Inflammatory macrophage (primary cell): Measurements from ENCODE around the gene PTPN11.
"Not testable (repeated sequence)": the region's sequence is repeated elsewhere in the genome, so short reads cannot be mapped to it uniquely, and the experiment has no call there.

ENCODE experiments used
- DNase-seq, 2 donors: peaks; one replicate each; pipeline ENCODE4 v3.0.0-alpha.2; 2020 to 2022

PTPN11 gene

DNA sequence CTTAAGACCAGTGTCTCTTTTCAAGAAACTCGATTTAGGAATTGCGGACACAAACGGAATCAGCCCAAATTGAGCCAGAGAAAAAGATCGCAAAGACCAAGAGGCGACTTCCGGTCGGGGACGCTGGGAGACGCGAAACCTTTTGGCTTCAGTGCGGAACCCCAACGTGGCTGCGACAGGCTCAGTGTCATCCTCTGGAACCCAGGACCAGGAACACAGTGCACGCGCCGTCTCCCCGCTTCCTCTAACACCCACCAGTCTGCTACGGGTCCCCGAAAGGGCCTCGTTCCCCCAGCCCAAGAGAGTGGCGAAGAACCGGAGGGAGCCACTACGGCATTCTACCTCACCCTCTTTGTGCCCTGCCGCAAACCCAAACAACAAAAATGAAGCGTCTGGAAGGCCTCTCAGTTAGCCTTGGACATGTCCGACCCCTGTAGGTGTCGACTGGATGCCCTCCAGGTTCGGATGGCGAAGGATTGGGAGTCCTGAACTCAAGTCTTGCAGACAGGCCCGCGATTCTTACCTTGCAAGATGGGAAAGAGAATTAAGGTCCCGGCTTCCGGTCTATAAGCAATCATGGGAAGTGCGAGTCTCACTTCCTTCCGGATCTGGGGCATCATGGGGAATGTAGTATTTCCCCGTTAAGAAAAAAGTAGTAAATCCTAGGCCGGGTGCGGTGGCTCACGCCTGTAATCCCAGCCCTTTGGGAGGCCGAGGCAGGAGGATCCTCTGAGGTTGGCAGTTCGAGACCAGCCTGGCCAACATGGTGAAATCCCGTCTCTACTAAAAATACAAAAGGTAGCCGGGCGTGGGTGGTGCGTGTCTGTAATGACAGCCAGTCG, 9.5 kb upstream of the PTPN11 start, which contains the start of gene RPL6:
RPL6 (minus strand) TSS at position 542 of the 842 bp plus-strand sequence. CDS start 949 bp downstream, outside the sequence.
- peak; percentile 94 to 96 for DNase-seq

GRCh38 chr12:112409906-112410244, 8.9 kb upstream of the PTPN11 start:
- no peak for DNase-seq

DNA sequence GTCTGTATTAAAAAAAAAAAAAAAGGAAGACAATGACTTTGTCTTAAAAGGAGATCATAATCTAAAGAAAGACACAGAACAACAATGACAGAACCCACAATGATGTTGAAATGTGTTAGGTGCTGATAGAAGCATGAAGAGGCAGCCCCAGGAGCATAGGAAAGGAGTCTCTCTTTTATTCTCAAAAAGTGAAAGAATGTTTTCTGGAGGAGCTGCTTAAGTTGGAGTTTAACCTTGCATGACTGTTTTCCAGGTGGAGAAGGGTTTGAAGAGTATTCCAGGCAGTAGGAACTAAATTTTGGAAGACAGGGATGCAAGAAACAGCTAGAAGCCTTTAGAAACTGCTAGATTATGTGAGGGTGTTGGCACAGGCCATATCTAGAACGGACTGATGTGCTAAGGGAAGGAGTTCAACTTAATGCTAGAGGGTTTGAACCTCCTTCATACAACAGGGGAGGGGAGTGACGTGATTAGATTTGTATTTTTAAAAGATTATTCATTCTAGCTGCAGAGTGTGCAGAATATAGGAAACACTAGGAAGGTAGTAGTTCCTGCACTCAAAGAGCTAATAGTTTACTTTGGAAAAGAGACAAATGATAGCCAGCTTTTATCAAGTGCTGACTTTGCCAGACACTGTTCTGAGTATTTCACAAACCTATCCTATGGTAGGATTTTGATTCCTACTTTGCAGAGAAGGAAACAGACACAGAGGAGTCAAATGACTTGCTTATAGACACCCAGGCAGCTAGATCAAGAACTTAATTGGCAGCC, 4.7 kb upstream of the PTPN11 start:
- DNase-seq: no peak

GRCh38 chr12:112415457-112415856, 3.3 kb upstream of the PTPN11 start:
- DNase-seq: not testable (repeated sequence)

DNA sequence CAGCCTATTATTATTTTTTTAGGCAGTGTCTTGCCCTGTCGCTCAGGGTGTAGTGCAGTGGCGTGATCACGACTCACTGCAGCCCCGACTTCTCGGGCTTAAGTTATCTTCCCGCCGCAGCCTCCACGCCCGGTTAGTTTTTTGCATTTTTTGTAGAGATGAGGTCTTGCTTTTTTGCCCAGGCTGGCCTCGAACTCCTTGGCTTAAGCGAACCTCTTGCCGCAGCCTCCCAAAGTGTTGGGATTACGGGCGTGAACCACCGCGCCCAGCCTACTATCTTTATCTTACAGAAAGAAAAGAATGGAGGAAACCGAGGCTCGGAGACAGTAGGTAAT, 507 bp upstream of the PTPN11 start:
- peak; percentile 0 to 12 for DNase-seq

DNA sequence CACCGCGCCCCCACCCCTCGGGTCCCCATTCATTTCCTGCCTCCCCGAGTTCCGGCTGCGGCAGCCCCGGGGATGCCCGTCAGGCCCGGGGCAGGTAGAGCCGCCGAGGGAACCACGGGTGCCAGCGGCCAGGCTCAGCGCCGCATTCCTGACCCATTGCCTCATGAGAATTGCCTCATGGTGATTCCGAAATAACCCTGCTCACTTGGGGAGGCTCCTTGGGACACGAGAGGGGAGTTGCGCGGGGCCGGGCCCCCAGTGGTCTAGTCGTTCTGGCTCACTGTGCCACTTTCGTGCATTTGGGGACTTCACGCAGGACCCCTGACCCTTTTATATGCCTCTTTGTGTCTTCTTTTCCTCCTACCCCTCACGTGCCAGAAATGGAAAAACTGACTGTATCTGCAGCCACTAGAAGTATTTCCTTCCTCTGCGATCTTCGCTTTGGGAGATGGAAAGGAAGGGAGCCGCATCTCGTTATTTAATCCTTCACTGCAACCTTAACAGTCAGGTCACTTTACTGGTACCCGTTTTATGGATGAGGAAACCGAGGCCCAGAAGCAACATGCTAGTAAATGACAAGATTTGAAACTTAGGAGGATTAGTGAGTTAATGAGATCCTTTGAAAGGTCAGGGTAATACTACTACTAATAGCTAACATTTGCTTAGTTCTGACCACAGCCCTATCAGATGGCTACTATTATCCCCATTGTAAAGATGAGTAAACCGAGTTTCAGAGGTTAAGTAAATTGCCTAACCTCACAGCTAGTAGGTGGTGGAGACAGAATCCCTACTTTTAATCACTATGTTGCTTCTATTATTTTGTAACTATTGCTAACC, 768 bp downstream of the PTPN11 start:
- peak; percentile 68 to 72 for DNase-seq

- no peak for DNase-seq
Measured at GRCh38 chr12:112420740-112421139, 2.0 kb downstream of the PTPN11 start.

GRCh38 chr12:112421363-112421762, 2.6 kb downstream of the PTPN11 start:
- DNase-seq: no peak

- DNase-seq: no peak
Measured at GRCh38 chr12:112422531-112422930, 3.8 kb downstream of the PTPN11 start.

- no peak for DNase-seq
Measured at GRCh38 chr12:112424126-112424525, 5.4 kb downstream of the PTPN11 start.

- DNase-seq: no peak
Measured at GRCh38 chr12:112425582-112426382, 7.0 kb downstream of the PTPN11 start.

DNA sequence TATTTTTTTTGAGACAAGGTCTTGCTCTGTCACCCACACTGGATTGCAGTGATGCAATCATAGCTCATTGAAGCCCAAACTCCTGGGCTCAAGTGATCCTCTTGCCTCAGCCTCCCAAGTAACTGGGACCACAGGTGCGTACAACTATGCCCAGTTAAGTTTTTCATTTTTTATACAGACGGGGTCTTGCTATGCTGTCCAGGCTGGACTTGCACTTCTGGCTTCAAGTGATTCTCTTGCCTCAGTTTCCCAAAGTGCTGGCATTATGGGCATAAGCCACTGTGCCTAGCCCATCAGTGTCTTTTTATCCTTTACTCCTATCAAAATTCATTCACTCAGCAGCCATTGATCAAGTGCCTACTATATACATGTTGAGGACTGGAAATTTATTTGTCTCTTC, 9.0 kb downstream of the PTPN11 start:
- no peak for DNase-seq

GRCh38 chr12:112430929-112431328, 12.2 kb downstream of the PTPN11 start:
- peak in 1 of 2 donors; percentile 24 for DNase-seq

- no peak for DNase-seq
Measured at GRCh38 chr12:112431965-112432364, 13.2 kb downstream of the PTPN11 start.

GRCh38 chr12:112433551-112433950, 14.8 kb downstream of the PTPN11 start:
- DNase-seq: no peak

DNA sequence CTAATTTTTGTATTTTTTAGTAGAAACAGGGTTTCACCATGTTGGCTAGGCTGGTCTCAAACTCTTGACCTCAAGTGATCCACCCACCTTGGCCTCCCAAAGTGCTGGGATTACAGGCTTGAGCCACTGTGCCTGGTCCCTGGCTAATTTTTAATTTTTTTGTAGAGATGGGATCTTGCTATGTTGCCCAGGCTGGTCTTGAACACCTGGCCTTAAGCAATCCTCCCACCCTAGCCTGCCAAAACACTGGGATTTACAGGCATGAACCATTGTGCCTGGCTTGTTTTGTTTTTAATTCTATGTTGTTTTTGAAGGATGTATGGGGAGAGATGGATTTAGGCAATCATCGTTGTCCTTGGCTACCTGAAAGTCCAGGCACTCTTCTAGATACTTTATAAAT, 19.9 kb downstream of the PTPN11 start:
- DNase-seq: not testable (repeated sequence)

GRCh38 chr12:112439769-112440168, 21.0 kb downstream of the PTPN11 start:
- no peak for DNase-seq

DNA sequence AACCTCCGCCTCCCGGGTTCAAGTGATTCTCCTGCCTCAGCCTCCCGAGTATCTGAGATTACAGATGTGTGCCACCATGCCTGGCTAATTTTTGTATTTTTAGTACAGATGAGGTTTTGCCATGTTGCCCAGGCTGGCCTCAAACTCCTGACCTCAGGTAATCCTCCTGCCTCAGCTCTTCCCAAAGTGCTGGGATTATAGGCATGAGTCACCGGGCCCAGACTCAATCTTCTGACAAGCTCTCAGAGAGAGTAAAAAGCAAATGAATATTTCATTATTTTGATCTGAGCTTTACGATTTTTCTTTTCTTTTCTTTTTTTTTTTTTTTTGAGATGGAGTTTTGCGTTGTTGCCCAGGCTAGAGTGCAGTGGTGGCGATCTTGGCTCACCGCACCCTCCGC, 21.9 kb downstream of the PTPN11 start:
- DNase-seq: not testable (repeated sequence)

- no peak for DNase-seq
Measured at GRCh38 chr12:112443916-112444315, 25.2 kb downstream of the PTPN11 start.

DNA sequence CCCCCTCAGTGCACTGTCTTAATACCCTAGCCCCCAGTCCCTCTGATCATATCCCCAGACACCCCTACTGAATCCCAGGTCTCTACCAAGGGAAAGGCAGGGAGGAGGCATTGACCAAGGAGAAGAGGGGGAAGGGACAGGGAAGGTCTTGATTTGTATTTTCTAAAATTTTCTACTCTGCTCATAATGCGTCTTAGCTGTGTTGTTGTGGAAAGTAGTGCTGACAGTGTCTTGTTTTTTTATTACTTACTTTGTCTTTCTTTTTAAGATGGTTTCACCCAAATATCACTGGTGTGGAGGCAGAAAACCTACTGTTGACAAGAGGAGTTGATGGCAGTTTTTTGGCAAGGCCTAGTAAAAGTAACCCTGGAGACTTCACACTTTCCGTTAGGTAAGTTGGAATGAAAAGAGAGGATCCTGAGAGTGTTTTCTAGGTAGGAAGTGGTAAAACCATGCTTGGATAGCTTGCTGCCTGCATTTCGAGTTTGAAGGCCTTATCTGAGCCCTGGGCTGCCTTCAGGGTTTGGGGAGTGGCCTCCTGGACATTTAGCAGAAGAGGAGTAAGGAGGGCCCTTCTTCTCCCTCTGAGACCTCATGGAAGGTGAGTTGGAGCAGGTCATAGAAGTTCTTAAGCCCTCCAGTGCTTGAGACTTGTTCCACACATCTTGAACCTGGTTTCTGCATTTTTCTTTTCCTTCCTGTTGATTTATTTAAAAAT, 27.4 kb downstream of the PTPN11 start:
- DNase-seq: no peak

DNA sequence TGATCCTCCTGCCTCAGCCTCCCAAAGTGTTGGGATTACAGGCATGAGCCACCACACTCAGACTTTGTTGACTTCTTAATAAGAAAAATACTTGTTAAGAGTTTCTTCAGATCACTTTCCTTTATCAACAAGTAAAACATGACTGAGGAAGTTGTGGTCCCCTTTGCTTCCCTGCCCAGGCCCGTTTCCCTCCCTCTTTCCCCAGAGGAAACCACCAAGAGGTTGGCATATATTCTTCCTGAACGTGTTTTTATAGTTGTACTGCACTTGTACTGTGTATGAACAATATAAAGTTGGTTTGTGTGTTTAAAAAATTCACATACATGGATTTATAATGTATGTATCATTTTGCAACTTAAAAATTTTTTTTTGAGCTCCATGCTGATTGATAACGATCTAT, 28.4 kb downstream of the PTPN11 start:
- no peak for DNase-seq
